ENCODE data around the gene CFDP1. TPM values are rescaled to one million over a fixed set of nuclear protein-coding genes. Genes with fewer than 3 reads are reported as not detected.

CFDP1 gene
- total RNA-seq, 2 donors from 2014 or later: 25.2 to 33.6 TPM

GRCh38 chr16:75250089-75250808 is 183.1 kb downstream of the CFDP1 start:
- no peak for TF ChIP-seq CTCF (IDR thresholded peaks at IDR 0.05)
- no peaks in the 10 kb centered on the region for H3K36me3 ChIP-seq
- DNase-seq (ENCODE audit: low spot score): no peak

GRCh38 chr16:75249441-75249840 is 183.9 kb downstream of the CFDP1 start:
- no peak for DNase-seq (ENCODE audit: low spot score)
- TF ChIP-seq CTCF (IDR thresholded peaks at IDR 0.05): no peak
- Histone ChIP-seq H3K9me3 (no peaks in the 10 kb centered on the region), H3K4me3 (peak overlapping the region in 1 of 2 donors; percentile 90), H3K4me1 (peaks cover 0 to 95% of the 10 kb centered on the region in 2 donors), H3K27ac (peak overlapping the region; percentile 97 to 98), H3K27me3 (no peaks in the 10 kb centered on the region), H3K36me3 (no peaks in the 10 kb centered on the region)

More at GRCh38 chr16:75250089-75250808, 183.1 kb downstream of the CFDP1 start:
- peak overlapping the region; percentile 79 to 90 for H3K4me3 ChIP-seq
- H3K4me1 ChIP-seq: peaks cover 0 to 95% of the 10 kb centered on the region in 2 donors
- H3K27me3 ChIP-seq: no peaks in the 10 kb centered on the region
- H3K9me3 ChIP-seq: no peaks in the 10 kb centered on the region
- H3K27ac ChIP-seq: peak overlapping the region; percentile 97 to 98

- no peak for TF ChIP-seq CTCF (IDR thresholded peaks at IDR 0.05)
- H3K4me3 ChIP-seq: peak overlapping the region in 1 of 2 donors; percentile 90
- no peak for DNase-seq (ENCODE audit: low spot score)
- no peaks in the 10 kb centered on the region for H3K9me3 ChIP-seq
- H3K27ac ChIP-seq: peak overlapping the region; percentile 97 to 98
- H3K4me1 ChIP-seq: peaks cover 0 to 95% of the 10 kb centered on the region in 2 donors
- H3K27me3 ChIP-seq: no peaks in the 10 kb centered on the region
- H3K36me3 ChIP-seq: no peaks in the 10 kb centered on the region
Observed at GRCh38 chr16:75248536-75249380, 184.5 kb downstream of the CFDP1 start.

GRCh38 chr16:75248142-75248535 is 185.2 kb downstream of the CFDP1 start:
- Histone ChIP-seq H3K4me1 (peaks cover 0 to 95% of the 10 kb centered on the region in 2 donors), H3K36me3 (no peaks in the 10 kb centered on the region), H3K9me3 (no peaks in the 10 kb centered on the region), H3K27me3 (no peaks in the 10 kb centered on the region), H3K27ac (peak overlapping the region; percentile 97 to 98), H3K4me3 (no peak overlapping the region)
- no peak for TF ChIP-seq CTCF (IDR thresholded peaks at IDR 0.05)
- no peak for DNase-seq (ENCODE audit: low spot score)

GRCh38 chr16:75247249-75247648 is 186.1 kb downstream of the CFDP1 start:
- no peaks in the 10 kb centered on the region for H3K27me3 ChIP-seq
- no peak for TF ChIP-seq CTCF (IDR thresholded peaks at IDR 0.05)
- no peaks in the 10 kb centered on the region for H3K9me3 ChIP-seq
- peaks cover 0 to 92% of the 10 kb centered on the region in 2 donors for H3K4me1 ChIP-seq
- peaks cover 7% of the 10 kb centered on the region for H3K36me3 ChIP-seq
- peak overlapping the region; percentile 97 to 98 for H3K27ac ChIP-seq
- H3K4me3 ChIP-seq: no peak overlapping the region
- no peak for DNase-seq (ENCODE audit: low spot score)
